Inflammatory macrophage treated with lipopolysaccharide for 4 hours (primary cell): ENCODE results near the gene DENND4A.
A peak's percentile ranks its signal among the peaks of the same experiment; 100 is the strongest.
"Not testable (repeated sequence)": the region's sequence is repeated elsewhere in the genome, so short reads cannot be mapped to it uniquely, and the experiment has no call there.

Experiments
- DNase-seq: peaks from one replicate; pipeline ENCODE4 v3.0.0-alpha.2; 2020

Gene DENND4A

DNA sequence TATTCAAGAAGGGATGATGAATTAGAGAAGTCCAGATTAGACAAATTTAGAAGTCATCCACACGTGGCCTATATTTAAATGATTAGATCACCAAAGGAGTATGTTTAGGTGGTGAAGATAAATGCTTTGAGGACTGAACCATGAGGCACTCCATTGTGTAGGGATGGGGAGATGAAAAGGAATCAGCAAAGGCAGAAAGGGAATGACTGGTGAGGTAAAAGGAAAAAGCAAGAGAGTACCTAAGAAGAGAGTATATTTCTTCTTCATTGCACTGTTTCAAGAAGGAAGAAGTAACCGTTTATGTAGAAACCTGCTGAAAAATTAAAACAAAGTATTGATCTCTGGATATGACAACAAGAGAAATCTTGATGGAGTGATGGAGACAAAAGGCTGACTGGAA is 40.7 kb downstream of the DENND4A start:
- DNase-seq: no peak

DNA sequence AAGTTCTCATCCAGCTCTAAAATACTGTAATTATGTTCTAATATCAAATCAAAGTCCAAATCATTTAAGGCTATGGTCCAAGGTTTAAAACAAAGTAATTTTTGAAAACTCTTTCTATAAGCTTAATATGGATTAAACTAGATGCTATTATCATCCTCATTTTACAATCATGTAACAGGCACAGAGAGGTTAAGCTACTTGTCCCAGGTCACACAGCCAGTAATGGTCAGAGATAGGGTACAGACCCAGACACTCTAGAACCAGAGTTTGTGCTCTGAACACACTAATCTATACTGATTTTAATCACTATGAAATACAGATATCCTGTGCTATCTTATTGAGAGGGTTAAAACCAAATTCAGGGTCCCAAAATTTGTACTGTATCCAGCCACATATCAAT is 44.8 kb downstream of the DENND4A start:
- DNase-seq: no peak

DNA sequence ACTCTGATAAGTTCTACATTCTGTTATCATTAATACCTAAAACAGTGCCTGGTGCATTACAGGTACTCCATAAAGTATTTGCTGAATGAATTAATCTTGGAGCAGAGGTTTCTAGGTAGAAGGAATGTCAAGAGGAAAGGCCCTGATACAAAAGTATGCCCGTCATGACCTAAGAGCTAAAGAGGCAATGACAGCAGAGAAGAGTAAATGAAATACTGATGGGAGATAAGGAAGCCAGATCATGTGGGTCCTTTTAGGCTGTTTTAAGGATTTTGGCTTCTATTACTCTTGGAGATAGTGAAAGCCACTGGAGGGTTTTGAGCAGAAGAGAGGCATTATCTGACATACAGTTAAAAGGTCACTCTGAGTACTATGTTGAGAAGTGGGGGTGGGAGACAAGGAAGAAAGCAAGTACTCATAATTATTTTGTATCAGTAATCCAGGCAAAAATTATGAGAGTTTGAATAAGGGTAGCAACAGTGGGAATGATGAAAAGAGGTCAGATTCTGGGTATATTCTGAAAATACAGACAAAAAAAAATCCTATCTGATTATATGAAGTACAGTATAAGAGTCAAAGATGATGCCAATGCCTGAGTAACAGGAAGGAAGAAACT is 48.3 kb downstream of the DENND4A start:
- no peak for DNase-seq

DNA sequence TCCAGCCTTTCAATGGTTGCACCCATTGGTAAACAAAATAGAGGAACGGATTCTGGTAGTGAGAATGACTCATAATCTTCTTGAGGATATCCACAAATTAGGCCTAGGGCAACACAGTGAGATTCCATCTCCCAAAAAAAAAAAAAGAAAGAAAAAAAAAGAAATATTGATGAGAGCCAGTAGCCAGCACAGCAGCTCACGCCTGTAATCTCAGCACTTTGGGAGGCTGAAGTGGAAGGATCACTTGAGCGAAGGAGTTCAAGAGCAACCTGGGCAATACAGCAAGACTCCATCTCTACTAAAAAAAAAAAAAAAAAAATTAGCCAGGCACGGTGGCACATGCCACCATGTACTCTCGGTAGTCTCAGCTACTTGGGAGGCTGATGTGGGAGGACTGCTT is 51.9 kb downstream of the DENND4A start:
- DNase-seq: no peak

DNA sequence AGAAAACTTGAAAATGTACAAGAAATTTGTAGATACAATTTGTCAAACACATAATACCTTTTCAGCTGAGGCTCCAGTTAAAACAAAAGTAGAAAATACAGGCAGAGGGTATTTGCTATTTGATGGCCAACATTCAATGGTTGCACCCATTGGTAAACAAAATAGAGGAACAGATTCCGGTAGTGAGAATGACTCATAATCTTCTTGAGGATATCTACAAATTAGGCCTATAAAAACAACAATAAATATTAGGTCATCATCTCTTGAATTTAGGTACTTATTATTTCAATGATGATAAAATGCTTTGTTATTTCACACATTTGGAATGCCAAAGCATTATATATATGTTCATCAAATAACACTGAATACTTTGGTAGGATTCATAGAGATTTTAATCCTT is 53.4 kb downstream of the DENND4A start:
- peak; percentile 58 for DNase-seq

DNA sequence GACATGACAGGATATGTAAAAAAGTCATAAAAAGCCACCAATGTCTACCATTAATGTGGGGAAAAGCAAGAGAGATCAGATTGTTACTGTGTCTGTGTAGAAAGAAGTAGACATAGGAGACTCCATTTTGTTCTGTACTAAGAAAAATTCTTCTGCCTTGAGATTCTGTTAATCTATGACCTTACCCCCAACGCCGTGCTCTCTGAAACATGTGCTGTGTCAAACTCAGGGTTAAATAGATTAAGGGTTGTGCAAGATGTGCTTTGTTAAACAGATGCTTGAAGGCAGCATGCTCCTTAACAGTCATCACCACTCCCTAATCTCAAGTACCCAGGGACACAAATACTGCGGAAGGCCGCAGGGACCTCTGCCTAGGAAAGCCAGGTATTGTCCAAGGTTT is 58.5 kb downstream of the DENND4A start:
- not testable (repeated sequence) for DNase-seq

DNA sequence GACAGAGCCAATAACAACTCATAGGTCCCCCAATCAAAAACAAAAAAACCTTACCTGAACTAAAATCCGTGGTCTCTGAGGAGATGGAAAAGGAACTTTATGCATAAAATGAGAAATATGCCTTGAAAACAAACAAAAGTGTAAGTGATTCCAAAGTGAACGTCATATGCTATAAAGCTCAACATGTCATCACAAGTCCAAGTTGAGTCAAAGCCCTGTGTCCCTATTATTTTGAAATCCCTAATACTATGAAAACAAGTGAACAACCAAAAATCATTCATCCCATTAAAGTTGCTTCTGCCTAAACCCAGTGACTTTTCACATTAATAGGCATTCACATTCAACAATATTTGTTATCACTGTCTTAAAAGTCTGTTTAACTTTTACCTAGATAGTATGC is 59.4 kb downstream of the DENND4A start:
- no peak for DNase-seq

DNA sequence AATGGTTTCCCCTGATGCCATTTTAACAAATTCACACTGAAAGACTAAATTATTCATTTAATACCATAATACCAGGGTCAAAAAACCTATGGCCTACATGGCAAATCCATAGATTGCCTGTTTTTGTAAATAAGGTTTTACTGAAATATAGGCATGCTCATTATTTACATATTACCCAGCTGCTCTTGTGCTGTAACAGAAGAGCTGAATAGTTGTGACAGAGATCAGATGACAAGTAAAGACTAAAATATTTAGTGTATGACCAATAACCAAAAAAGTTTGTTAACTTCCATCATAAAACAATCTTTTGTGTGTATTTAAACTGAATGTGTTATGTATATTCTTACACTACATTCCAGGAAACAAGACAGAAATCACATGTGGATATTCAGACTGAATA is 60.2 kb downstream of the DENND4A start:
- no peak for DNase-seq

DNA sequence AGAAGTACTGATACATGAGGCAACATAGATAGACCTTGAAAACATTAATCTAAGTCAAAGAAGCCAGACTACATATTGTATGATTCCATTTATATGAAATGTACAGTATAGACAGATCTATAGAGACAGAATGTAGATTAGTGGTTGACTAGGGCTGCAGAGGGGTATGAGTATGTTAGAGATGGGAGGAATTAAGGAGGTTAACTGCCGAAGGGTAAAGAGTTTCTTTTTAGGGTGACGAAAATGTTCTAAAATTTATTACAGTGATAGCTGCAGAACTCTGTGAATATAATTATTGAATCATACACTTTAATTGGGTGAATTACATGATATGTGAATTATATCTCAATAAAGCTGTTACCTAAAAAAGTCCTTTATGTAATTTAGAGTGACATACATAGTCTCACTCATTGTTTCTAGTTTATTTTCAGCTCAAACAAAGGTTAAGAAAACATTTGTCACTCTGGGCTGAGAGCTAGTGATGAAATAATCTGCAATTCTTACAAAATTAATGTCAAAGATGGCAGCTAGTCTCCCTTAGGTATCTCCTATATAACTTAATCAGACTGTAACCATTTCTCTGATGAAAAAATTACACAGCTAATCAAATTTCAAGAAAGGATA is 61.4 kb downstream of the DENND4A start:
- peak; percentile 31 for DNase-seq

DNA sequence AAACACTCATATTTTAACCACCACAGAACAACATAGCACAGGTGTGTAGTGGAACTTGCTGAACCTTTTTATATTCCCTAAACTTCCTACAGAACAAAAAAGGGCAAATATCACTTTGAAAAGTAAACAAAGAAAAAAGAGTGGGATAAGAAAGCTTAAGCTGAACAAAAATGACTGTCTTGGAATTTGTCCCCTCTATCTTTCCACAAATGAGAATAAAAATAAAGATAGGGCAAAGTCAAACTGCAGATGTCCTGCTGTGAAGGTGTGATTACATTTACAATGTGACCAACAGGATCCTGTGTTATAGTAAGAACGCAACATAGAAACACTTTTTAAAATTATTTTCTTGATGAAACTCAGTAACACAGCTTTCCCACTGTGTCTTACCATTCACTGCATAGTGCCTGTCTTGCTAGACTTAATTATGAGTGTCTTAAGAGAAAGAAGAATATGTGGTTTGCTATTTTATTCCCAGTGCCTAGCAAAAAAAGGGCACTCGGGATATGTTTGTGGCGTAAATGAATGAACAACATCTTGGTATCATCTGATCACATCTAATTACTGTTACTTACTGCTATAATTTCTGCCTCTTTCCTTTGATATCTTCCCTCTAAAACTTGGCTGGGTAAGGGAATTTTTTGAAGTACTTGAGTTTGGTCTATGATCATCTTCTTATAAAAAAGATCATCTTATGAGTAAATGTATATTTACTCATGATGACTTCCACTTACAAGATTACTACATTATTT is 67.5 kb downstream of the DENND4A start:
- DNase-seq: no peak

DNA sequence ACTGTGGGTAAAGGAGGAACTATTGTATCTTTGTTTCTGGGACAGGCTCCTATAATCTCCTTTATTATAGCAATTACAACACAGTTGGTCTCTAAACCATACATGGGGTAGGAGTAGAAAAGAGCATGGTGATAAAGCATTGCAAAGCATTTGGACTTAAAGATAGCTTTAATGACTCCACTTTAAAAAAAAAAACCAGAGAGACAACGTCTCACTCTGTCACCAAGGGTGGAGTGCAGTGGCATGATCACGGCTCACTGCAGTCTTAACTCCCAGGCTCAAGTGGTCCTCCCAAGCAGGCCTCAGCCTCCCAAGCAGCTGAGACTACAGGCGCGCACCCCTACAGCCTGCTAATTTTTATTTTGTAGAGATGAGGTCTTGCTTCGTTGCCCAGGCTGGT is 68.2 kb downstream of the DENND4A start:
- no peak for DNase-seq

DNA sequence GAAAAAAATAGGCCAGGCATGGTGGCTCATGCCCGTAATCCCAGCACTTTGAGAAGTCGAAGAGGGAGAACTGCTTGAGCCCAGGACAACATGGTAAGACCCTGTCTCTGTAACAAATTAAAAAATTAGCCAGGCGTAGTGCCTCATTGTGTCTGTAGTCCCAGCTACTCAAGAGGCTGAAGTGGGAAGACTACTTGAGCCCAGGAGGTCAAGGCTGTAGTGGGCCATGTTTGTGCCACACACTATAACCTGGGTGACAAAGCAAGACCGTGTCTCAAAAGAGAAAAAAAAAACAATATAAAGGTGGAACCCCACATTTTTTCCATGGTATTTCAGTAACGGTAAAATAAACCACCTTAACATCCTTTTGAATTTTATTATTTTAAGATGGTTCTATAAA is 69.9 kb downstream of the DENND4A start:
- no peak for DNase-seq

DNA sequence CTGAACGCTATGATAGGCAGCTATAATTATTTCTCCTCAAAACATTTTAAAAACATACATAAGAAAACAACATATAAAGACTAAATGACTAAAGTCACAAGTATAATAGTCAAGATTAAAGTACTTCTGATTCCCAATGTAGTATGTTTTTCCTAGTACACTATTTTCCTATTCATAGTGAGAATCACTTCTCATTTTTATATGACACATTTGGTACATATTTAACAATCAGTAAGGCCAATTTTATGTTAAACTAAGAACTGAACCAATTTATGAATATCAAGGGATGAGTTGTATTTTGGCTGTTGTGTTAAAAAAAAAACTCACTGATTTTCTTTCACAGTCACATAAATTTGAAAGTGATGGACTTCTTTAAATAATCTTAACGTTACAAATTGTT is 79.7 kb downstream of the DENND4A start:
- DNase-seq: no peak

DNA sequence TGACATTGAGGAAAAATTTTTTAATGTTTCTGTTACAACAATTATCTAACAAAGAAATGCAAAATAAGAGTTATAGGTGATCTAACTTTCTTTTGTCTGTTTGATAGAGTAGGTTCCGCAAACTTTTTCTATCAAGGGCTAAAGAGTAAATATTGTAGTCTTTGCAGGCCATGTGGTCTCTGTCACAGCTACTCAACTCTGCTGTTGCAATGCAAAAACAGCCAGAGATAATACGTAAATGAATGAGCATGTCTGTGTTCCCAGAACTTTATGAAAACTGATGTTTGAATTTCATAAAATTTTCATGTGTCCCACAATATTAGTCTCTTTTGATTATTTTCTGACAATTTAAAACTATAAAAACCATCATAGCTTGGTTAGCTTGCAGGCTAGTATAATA is 97.0 kb downstream of the DENND4A start:
- DNase-seq: no peak

DNA sequence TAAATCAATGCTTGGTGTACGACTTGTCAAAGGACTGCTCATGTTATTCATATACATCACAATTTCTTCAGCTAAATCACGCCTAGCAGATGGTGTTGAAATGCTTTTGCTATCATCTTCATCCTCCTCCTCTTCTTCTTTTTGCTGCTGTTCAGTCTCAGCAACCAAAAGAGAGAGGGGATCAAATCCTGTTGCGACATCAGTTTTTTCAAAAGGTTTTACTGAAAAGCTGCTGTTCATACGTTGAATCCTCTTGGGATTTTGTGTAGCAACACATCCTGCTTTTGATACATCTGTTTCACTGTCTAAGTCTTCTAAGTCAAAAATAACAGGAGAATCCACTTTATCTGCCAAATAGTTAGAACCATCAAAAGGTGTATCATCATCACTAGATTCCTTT is 101.3 kb downstream of the DENND4A start:
- DNase-seq: no peak

DNA sequence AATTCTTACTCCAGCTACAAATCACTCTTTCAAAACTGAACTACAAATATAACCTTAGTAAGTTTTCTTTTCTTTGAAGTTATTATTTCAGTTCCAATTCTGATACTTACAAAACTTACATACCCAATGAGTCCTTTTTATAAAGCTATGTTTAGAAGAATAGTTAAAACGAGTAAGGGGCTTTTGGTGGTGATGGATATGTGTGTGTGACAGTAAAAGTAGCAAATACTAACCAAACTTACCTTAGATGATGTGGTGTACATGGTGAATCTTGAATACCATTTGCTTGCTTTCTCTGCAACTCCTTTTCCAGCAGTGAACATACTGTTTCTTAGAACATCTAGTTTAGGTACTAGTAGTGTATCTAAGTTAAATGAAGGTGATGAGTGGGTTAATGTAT is 101.9 kb downstream of the DENND4A start:
- DNase-seq: no peak

DNA sequence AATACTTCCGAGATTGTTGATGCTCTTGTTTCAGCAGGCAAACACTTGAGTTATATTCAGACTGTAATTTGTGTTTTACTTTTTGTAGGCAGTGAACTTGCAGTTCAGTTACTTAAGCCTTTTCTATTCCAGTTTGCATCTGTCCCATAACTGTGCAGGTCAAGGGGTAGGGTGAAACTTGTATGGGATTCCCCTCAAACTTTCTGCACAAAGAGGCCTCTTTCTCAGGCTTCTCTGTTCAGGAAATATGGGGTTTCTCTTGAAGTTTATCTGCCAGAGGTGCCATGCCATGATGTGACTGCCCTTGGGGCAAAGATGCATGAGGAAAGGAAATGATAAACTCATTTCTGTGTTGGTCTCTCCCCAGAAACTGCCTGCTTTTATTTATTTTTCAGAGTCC is 103.6 kb downstream of the DENND4A start:
- DNase-seq: no peak

DNA sequence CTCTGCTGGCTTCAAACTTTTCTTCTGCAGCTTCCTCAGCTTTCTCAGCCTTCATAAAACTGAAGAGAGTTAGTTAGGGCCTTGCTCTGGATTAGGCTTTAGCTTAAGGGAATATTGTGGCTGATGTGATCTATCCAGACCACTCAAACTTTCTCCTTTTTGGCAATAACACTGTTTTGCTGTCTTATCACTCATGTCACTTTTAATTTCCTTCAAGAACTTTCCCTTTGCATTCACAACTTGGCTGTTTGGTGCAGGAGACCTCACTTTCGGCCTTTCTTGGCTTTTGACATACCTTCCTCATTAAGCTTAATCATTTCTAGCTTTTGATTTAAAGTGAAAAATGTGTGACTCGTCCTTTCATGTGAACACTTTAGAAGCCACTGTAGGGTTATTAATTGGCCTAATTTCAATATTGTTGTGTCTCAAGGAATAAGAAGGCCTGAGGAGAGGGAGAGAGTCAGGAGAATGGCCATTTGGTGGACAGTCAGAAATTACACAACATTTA is 109.6 kb downstream of the DENND4A start:
- no peak for DNase-seq

DNA sequence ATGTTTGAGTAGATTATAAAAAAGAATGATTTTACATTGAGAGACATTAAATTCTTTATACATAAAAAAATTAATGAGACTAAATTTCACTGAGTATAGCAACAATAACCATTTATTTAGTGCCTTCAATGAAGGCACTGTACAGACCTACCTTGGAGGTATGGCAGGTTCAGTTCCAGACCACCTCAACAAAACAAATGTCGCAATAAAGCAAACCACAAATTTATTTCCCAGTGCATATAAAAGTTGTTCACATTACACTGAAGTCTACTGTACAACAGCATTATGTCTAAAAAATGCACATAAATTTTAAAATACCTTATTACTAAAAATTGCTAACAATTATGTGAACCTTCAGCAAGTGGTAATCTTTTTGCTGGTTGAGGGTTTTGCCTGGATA is 111.5 kb downstream of the DENND4A start:
- no peak for DNase-seq

DNA sequence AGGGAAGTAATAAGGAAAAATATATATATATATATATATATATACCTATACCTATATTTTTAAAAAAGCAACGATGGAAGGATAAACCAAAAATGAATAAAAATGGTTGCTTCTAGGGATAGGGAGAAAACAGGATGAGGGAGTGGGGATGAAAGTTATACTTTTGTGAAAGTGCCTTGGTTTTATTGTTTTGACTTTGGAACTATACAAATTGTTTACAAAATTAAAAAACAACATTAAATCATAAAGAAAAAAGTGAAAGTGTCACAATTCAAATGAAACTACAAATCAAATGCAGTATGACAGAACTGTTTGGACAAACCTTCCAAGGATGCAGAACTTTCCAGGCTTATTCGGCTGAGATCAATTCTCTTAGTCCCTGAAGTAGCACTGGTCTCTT is 116.0 kb downstream of the DENND4A start:
- DNase-seq: no peak

DNA sequence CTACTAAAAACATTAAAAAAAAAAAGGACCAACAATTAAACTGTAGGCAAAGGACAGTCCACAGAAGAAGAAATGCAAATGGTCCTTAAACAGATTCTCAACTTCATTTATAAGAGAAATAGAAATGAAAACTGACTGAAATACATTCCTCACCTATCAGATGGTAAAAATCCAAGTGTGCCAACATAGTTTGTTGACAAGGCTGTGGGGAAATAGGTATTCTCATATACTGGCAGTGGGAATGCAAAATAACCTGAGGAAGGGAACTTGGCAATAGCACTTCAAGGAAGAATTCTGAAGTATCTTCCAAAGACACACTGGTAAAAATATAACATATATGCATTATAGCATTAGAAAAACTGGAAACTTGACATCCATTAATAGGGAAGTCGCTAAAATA is 116.5 kb downstream of the DENND4A start:
- no peak for DNase-seq

DNA sequence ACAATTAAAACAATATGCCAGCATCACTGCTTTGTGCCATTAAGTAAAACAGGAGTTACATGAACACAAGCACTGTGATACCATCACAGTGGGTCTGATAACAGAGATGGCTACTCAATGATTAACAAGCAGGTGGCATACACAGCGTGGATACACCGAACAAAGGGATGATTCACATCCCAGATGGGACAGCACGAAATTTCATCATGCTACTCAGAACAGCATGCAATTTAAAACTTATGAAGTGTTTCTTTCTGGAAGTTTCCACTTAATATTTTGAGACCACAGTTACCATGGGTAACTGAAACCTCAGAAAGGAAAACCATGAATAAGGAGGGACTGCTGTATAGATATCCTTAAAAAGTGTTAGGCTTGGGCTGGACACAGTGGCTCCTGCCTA is 125.8 kb downstream of the DENND4A start:
- DNase-seq: peak; percentile 54

DNA sequence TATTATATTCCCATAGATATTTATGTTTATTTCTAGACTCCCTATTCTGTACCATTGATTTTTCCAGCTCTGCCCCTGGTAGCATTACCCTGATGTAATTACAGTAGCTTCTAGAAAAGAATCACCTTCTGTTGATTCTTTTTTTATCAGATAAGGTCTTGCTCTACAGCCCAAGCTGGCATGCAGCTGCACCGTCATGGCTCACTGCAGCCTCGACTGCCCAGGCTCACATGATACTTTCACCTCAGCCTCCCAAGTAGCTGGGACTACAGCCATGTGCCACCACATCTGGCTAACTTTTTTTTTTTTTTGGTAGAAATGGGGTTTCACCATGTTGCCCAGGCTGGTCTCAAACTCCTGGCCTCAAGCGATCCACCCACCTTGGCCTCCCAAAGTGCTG is 128.6 kb downstream of the DENND4A start:
- no peak for DNase-seq

DNA sequence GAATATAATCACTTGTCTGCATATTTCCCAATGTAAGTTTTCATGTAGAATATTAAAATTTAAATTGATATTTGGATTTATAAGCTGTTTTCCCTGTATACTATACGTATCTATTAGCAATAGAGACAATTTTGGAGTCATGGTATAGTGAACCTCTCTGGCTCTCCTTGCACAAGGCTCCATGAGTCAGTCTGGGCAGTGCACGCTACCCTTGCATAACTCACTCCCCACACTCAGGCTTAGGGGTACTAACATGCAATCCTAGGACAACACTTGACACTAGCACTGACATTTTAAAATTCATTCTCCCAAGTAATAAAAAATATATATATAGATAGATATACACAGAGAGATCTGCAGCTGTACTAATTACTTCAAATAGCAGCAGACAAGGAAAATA is 131.2 kb downstream of the DENND4A start:
- DNase-seq: peak; percentile 38
